Trophoblast cell (in vitro differentiated cells and primary cell): ENCODE measurements around the gene ECT2L.

Experiments
- DNase-seq, 2 donors: peaks; one replicate each; pipeline ENCODE4 v3.0.0-alpha.2; 2016
- H2AFZ ChIP-seq: 2 replicates; pipeline ENCODE4 v1.6.1; 2013; ENCODE audit warnings: low read length, moderate library complexity, mild to moderate bottlenecking; ENCODE audit not compliant: insufficient read depth, poor library complexity
- H2AK5ac ChIP-seq: 2 replicates; pipeline ENCODE4 v1.6.1; 2013; ENCODE audit warnings: mild to moderate bottlenecking, low read length
- H2BK120ac ChIP-seq: 2 replicates; pipeline ENCODE4 v1.6.1; 2013; ENCODE audit warnings: low read length, mild to moderate bottlenecking, moderate library complexity; ENCODE audit not compliant: insufficient read depth, poor library complexity
- H2BK12ac ChIP-seq: 2 replicates; pipeline ENCODE4 v1.6.1; 2013; ENCODE audit warnings: mild to moderate bottlenecking, low read length, moderate library complexity
- H2BK5ac ChIP-seq: 2 replicates; pipeline ENCODE4 v1.6.1; 2013; ENCODE audit warnings: low read length, low read depth, moderate library complexity, mild to moderate bottlenecking; ENCODE audit not compliant: poor library complexity
- H3K14ac ChIP-seq: 2 replicates; pipeline ENCODE4 v1.6.1; 2013; ENCODE audit warnings: mild to moderate bottlenecking, low read length
- H3K18ac ChIP-seq: 2 replicates; pipeline ENCODE4 v1.6.1; 2013; ENCODE audit warnings: mild to moderate bottlenecking, low read length
- H3K23ac ChIP-seq: 2 replicates; pipeline ENCODE4 v1.6.1; 2013; ENCODE audit warnings: low read length
- H3K27ac ChIP-seq: 2 replicates; pipeline ENCODE4 v1.5.1; 2013; ENCODE audit warnings: low read depth, mild to moderate bottlenecking, inconsistent platforms, low read length, moderate library complexity
- H3K27me3 ChIP-seq: 2 replicates; pipeline ENCODE4 v1.6.1; 2013; ENCODE audit warnings: inconsistent platforms, mild to moderate bottlenecking, low read length, moderate library complexity; ENCODE audit not compliant: insufficient read depth
- H3K36me3 ChIP-seq, 2 experiments: 1 replicate in 1 of 2; 2 replicates in 1 of 2; pipeline ENCODE4 v1.6.1; 2013; ENCODE audit warnings: low read length in 2 of 2, mild to moderate bottlenecking in 2 of 2, moderate library complexity in 1 of 2; ENCODE audit not compliant: insufficient read depth in 2 of 2, control insufficient read depth in 1 of 2
- H3K4ac ChIP-seq: 2 replicates; pipeline ENCODE4 v1.6.1; 2013; ENCODE audit warnings: low read depth, mild to moderate bottlenecking, low read length, moderate library complexity
- H3K4me1 ChIP-seq, 2 experiments: 1 replicate in 1 of 2; 2 replicates in 1 of 2; pipeline ENCODE4 v1.6.1; 2013; ENCODE audit warnings: low read length in 2 of 2, mild to moderate bottlenecking in 2 of 2, moderate library complexity in 1 of 2; ENCODE audit not compliant: insufficient read depth in 2 of 2, control insufficient read depth in 1 of 2
- H3K4me2 ChIP-seq: 2 replicates; pipeline ENCODE4 v1.6.1; 2013; ENCODE audit warnings: inconsistent platforms, mild to moderate bottlenecking, low read length, moderate library complexity
- H3K4me3 ChIP-seq: 2 replicates; pipeline ENCODE4 v1.5.1; 2013; ENCODE audit warnings: mild to moderate bottlenecking, low read depth, low read length, inconsistent platforms
- H3K79me1 ChIP-seq: one replicate; pipeline ENCODE4 v1.6.1; 2013; ENCODE audit warnings: low read length
- H3K79me2 ChIP-seq: 2 replicates; pipeline ENCODE4 v1.6.1; 2013; ENCODE audit warnings: low read length, mild to moderate bottlenecking; ENCODE audit not compliant: control insufficient read depth, insufficient read depth, poor library complexity
- H3K9ac ChIP-seq: 2 replicates; pipeline ENCODE4 v1.6.1; 2013; ENCODE audit warnings: mild to moderate bottlenecking, low read length
- H3K9me3 ChIP-seq: 2 replicates; pipeline ENCODE4 v1.6.1; 2013; ENCODE audit warnings: low read depth, mild to moderate bottlenecking, control low read depth, inconsistent platforms, low read length; ENCODE audit not compliant: insufficient read depth
- H4K12ac ChIP-seq: 2 replicates; pipeline ENCODE4 v1.6.1; 2013; ENCODE audit warnings: low read depth, mild to moderate bottlenecking, low read length, moderate library complexity
- H4K8ac ChIP-seq: 2 replicates; pipeline ENCODE4 v1.6.1; 2013; ENCODE audit warnings: low read depth, mild to moderate bottlenecking, low read length, moderate library complexity
- H4K91ac ChIP-seq: one replicate; pipeline ENCODE4 v1.6.1; 2013; ENCODE audit warnings: low read depth, mild to moderate bottlenecking, low read length, moderate library complexity
- WGBS: extraction: QIAGEN DNeasy Blood & Tissue Kit; methylation state at CpG from one replicate; pipeline ENCODE4 v1.1.7; 2013; ENCODE audit warnings: missing lambda C conversion rate; ENCODE audit not compliant: insufficient read length, insufficient coverage; ENCODE audit errors: extremely low coverage; 5-methylcytosine and 5-hydroxymethylcytosine counted together

Gene ECT2L

GRCh38 chr6:138914701-138915100 lies 118.8 kb downstream of the ECT2L start:
- H3K4me3 ChIP-seq: no peak overlapping the region
- H2BK12ac ChIP-seq: no peak overlapping the region
- H3K27ac ChIP-seq: no peak overlapping the region
- no peaks in the 10 kb centered on the region for H3K27me3 ChIP-seq
- no peak overlapping the region for H3K4ac ChIP-seq
- H3K79me1 ChIP-seq: no peaks in the 10 kb centered on the region
- H4K12ac ChIP-seq: no peak overlapping the region
- H2AK5ac ChIP-seq: no peak overlapping the region
- no peaks in the 10 kb centered on the region for H3K4me1 ChIP-seq
- no peak overlapping the region for H4K91ac ChIP-seq
- H3K9ac ChIP-seq: no peak overlapping the region
- no CpG with 5 or more reads among the region's 1 CpG for WGBS
- H3K9me3 ChIP-seq: no peaks in the 10 kb centered on the region
- H3K18ac ChIP-seq: no peak overlapping the region
- no peak overlapping the region for H2BK5ac ChIP-seq
- H3K23ac ChIP-seq: no peak overlapping the region
- H3K4me2 ChIP-seq: no peak overlapping the region
- H3K36me3 ChIP-seq: peaks cover 24 to 34% of the 10 kb centered on the region in 2 experiments
- no peak overlapping the region for H2AFZ ChIP-seq
- no peak overlapping the region for H4K8ac ChIP-seq
- H3K79me2 ChIP-seq: no peaks in the 10 kb centered on the region
- H3K14ac ChIP-seq: no peak overlapping the region
- DNase-seq: no peak
- H2BK120ac ChIP-seq: no peak overlapping the region

GRCh38 chr6:138920906-138921305 lies 125.0 kb downstream of the ECT2L start:
- H3K14ac ChIP-seq: no peak overlapping the region
- H3K79me2 ChIP-seq: no peaks in the 10 kb centered on the region
- DNase-seq: no peak
- H2BK12ac ChIP-seq: no peak overlapping the region
- H2AK5ac ChIP-seq: no peak overlapping the region
- H3K23ac ChIP-seq: no peak overlapping the region
- no peak overlapping the region for H3K4me3 ChIP-seq
- H3K36me3 ChIP-seq: peaks cover 0 to 6% of the 10 kb centered on the region in 2 experiments
- H3K27me3 ChIP-seq: no peaks in the 10 kb centered on the region
- H3K9me3 ChIP-seq: no peaks in the 10 kb centered on the region
- WGBS: no CpG with 5 or more reads among the region's 3 CpGs
- no peak overlapping the region for H3K9ac ChIP-seq
- no peak overlapping the region for H3K4me2 ChIP-seq
- H4K12ac ChIP-seq: no peak overlapping the region
- H2BK120ac ChIP-seq: no peak overlapping the region
- H2AFZ ChIP-seq: no peak overlapping the region
- H2BK5ac ChIP-seq: no peak overlapping the region
- H3K4ac ChIP-seq: no peak overlapping the region
- no peak overlapping the region for H3K18ac ChIP-seq
- H4K91ac ChIP-seq: no peak overlapping the region
- H3K79me1 ChIP-seq: no peaks in the 10 kb centered on the region
- no peak overlapping the region for H4K8ac ChIP-seq
- H3K4me1 ChIP-seq: no peaks in the 10 kb centered on the region
- no peak overlapping the region for H3K27ac ChIP-seq

GRCh38 chr6:138923561-138923960 lies 127.7 kb downstream of the ECT2L start:
- H4K91ac ChIP-seq: no peak overlapping the region
- no peaks in the 10 kb centered on the region for H3K9me3 ChIP-seq
- no peak overlapping the region for H2BK120ac ChIP-seq
- H3K4me2 ChIP-seq: no peak overlapping the region
- no peak overlapping the region for H3K23ac ChIP-seq
- H3K4ac ChIP-seq: no peak overlapping the region
- no peak for DNase-seq
- no peak overlapping the region for H3K18ac ChIP-seq
- no peak overlapping the region for H4K12ac ChIP-seq
- H3K14ac ChIP-seq: no peak overlapping the region
- H3K9ac ChIP-seq: no peak overlapping the region
- H3K4me3 ChIP-seq: no peak overlapping the region
- H2AFZ ChIP-seq: no peak overlapping the region
- no peak overlapping the region for H4K8ac ChIP-seq
- H2AK5ac ChIP-seq: no peak overlapping the region
- H3K79me1 ChIP-seq: no peaks in the 10 kb centered on the region
- no peak overlapping the region for H3K27ac ChIP-seq
- H2BK5ac ChIP-seq: no peak overlapping the region
- no peaks in the 10 kb centered on the region for H3K79me2 ChIP-seq
- peaks cover 0 to 2% of the 10 kb centered on the region in 2 experiments for H3K36me3 ChIP-seq
- no peak overlapping the region for H2BK12ac ChIP-seq
- H3K27me3 ChIP-seq: no peaks in the 10 kb centered on the region
- H3K4me1 ChIP-seq: no peaks in the 10 kb centered on the region

GRCh38 chr6:138925806-138926205 lies 129.9 kb downstream of the ECT2L start:
- Histone ChIP-seq H2BK12ac (no peak overlapping the region), H3K9ac (no peak overlapping the region), H3K79me2 (no peaks in the 10 kb centered on the region), H3K4ac (no peak overlapping the region), H2AFZ (no peak overlapping the region), H3K18ac (no peak overlapping the region), H2BK120ac (no peak overlapping the region), H3K4me2 (no peak overlapping the region), H2BK5ac (no peak overlapping the region), H2AK5ac (no peak overlapping the region), H3K27ac (no peak overlapping the region), H3K23ac (no peak overlapping the region), H3K4me3 (no peak overlapping the region), H3K27me3 (no peaks in the 10 kb centered on the region), H3K36me3 (peaks cover 0 to 2% of the 10 kb centered on the region in 2 experiments), H3K14ac (no peak overlapping the region), H3K9me3 (no peaks in the 10 kb centered on the region), H3K4me1 (no peaks in the 10 kb centered on the region), H3K79me1 (no peaks in the 10 kb centered on the region), H4K12ac (no peak overlapping the region), H4K91ac (no peak overlapping the region), H4K8ac (no peak overlapping the region)
- no CpG with 5 or more reads among the region's 2 CpGs for WGBS
- DNase-seq: no peak
